Lower leg skin (tissue), 4 donors: ENCODE results near the gene HEPHL1. TPM values are rescaled to one million over a fixed set of nuclear protein-coding genes. Genes with fewer than 3 reads are reported as not detected.
"Not testable (repeated sequence)": the region's sequence is repeated elsewhere in the genome, so short reads cannot be mapped to it uniquely, and the experiment has no call there.

Experiments
- DNase-seq, 2 donors: peaks; one replicate each; pipeline ENCODE4 v3.0.0-alpha.2; 2019; ENCODE audit warnings: low spot score in 2 of 2
- H3K4me3 ChIP-seq: fragments of 200-600 bp; sonication (generic); 2 replicates; pipeline ENCODE4 v1.5.1; 2017; ENCODE audit warnings: mild to moderate bottlenecking, low read depth; ENCODE audit not compliant: poor library complexity, severe bottlenecking
- CTCF ChIP-seq, 3 donors: fragments of 450-650 bp; IDR thresholded peaks; one replicate each; pipeline ENCODE4 v1.5.1; 2016; ENCODE audit warnings: antibody characterized with exemption in 3 of 3, mild to moderate bottlenecking in 3 of 3, moderate library complexity in 2 of 3
- POLR2A ChIP-seq, 2 donors: fragments of 450-650 bp; IDR thresholded peaks; one replicate each; pipeline ENCODE4 v1.6.1; 2016 to 2017; ENCODE audit warnings: antibody characterized with exemption in 2 of 2, mild to moderate bottlenecking in 1 of 2, moderate library complexity in 1 of 2
- WGBS, 2 donors: methylation state at CpG; one replicate each; pipeline ENCODE4 v1.1.5; 2018; 5-methylcytosine and 5-hydroxymethylcytosine counted together
- intact Hi-C: fragments of 100-400 bp; cut with DNase I; formaldehyde crosslinking; loops from one replicate; pipeline ENCODE4 v1.15.0; 2023; ENCODE audit warnings: low total_unique reads
- total RNA-seq, 4 donors: library from RNA; depleted of rRNA; stranded (reverse); fragments of >200 nt; gene quantifications; one replicate each; pipeline ENCODE4 v1.1.0, GENCODE V29; 2016

HEPHL1 gene
- total RNA-seq, 4 donors from 2014 or later, result 0.04 to 6.6 (median 0.93) TPM

GRCh38 chr11:94154095-94154856 is 133.1 kb downstream of the HEPHL1 start:
- intact Hi-C loops, result no loop called here
- no peak overlapping the region for H3K4me3 ChIP-seq
- 81 to 86% methylated on average over 3 of the region's 3 CpGs for WGBS, 2 donors
- DNase-seq, result no peak
- no peak for TF ChIP-seq POLR2A (IDR thresholded peaks at IDR 0.05)
- no peak for TF ChIP-seq CTCF (IDR thresholded peaks at IDR 0.05)

- 96 to 100% methylated on average over 3 of the region's 3 CpGs for WGBS, 2 donors
- DNase-seq, intact Hi-C loops, H3K4me3 ChIP-seq: not testable (repeated sequence)
These were observed 136.2 kb downstream of the HEPHL1 start for GRCh38 chr11:94157339-94157738.

Other genes starting within 250 kb of the HEPHL1 start
- 10 to 100 TPM; 25.2 to 42.1 (median 35.5) TPM for gene MED17, start 237.1 kb upstream of the HEPHL1 start, total RNA-seq
- gene VSTM5, start 170.7 kb upstream of the HEPHL1 start, total RNA-seq, result under 1 TPM in 2 of 4 donors, not detected in 2; 0.13 to 0.19 TPM
- gene PANX1, start 107.5 kb downstream of the HEPHL1 start, total RNA-seq, result 10 to 100 TPM; 15.1 to 27.7 (median 21.6) TPM